Activated CD4-positive, alpha-beta T cell treated with anti-CD3 and anti-CD28 coated beads, Interleukin-2, amount 10 ng/mL, durations not matched to agents 24 days and 14 days (primary cell): ENCODE results near the gene TCHHL1. TPM values are rescaled to one million over a fixed set of nuclear protein-coding genes. Genes with fewer than 3 reads are reported as not detected.

Experiments used
- DNase-seq: peaks from one replicate; pipeline ENCODE4 v3.0.0; 2022
- H3K27ac Mint-ChIP-seq: one replicate; pipeline ENCODE4 v1.8.0; 2022; ENCODE audit warnings: mild to moderate bottlenecking, mixed read lengths
- H3K27me3 Mint-ChIP-seq: one replicate; pipeline ENCODE4 v1.8.0; 2022; ENCODE audit warnings: mixed read lengths
- H3K36me3 Mint-ChIP-seq: one replicate; pipeline ENCODE4 v1.8.0; 2022; ENCODE audit warnings: low read depth, mild to moderate bottlenecking, mixed read lengths
- H3K4me1 Mint-ChIP-seq: one replicate; pipeline ENCODE4 v1.8.0; 2021; ENCODE audit warnings: mixed read lengths
- H3K4me3 Mint-ChIP-seq: one replicate; pipeline ENCODE4 v1.8.0; 2022; ENCODE audit warnings: mild to moderate bottlenecking, moderate library complexity, mixed read lengths
- H3K9me3 Mint-ChIP-seq: one replicate; pipeline ENCODE4 v1.8.0; 2021; ENCODE audit warnings: mixed read lengths
- intact Hi-C: fragments of 100-400 bp; cut with micrococcal nuclease; formaldehyde crosslinking; loops from one replicate; pipeline ENCODE4 v1.15.1; 2023
- total RNA-seq: library from RNA; stranded (reverse); gene quantifications from 2 replicates; pipeline ENCODE4 v1.2.3, GENCODE V29; 2022

Gene TCHHL1
- not detected in 2 replicates for total RNA-seq

DNA sequence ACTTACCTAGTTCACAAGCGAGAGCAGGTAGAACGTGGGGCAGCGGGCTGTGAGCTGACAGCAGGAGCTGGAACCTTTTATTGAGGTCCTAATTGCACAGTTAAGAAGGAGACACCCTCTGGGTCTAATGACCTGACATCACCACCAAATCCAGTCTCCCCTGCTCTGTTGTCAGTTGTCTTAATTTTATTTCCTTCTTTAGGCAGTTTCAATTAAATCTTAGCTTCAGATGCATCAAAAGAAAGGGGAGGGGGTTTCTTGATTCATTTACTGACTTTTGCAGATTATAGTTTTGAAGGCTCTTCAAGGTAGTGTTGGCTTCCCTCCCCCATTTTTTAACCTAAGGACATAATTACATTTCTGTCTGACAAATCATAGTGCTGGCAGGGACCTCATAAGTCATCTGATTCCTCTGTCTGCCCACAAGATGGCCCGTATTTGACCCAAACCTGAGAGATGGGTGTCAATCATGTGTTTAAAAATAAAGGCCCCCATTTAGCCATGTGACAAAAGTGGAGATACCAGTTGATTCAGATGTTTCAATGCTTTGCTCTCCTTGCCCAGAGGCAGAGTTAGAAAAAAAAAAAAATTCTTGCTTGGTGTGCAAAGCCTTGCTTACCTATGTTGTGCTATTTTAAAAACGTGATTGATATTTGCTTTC lies at the start of gene TCHHL1:
Gene TCHHL1, minus strand, starts transcription at position 51 of the 661 bp plus-strand sequence. CDS start 921 bp downstream, outside the sequence.
- H3K27ac Mint-ChIP-seq = no peak within 1 kb of the TSS
- no peak within 1 kb of the TSS for H3K4me3 Mint-ChIP-seq
- no peak for DNase-seq
- H3K4me1 Mint-ChIP-seq = no peaks in the 10 kb centered on the region
- H3K27me3 Mint-ChIP-seq = peaks cover 34% of the 10 kb centered on the region
- no peaks in the 10 kb centered on the region for H3K36me3 Mint-ChIP-seq
- intact Hi-C loops = no loop called here
- peaks cover 3% of the 10 kb centered on the region for H3K9me3 Mint-ChIP-seq

DNA sequence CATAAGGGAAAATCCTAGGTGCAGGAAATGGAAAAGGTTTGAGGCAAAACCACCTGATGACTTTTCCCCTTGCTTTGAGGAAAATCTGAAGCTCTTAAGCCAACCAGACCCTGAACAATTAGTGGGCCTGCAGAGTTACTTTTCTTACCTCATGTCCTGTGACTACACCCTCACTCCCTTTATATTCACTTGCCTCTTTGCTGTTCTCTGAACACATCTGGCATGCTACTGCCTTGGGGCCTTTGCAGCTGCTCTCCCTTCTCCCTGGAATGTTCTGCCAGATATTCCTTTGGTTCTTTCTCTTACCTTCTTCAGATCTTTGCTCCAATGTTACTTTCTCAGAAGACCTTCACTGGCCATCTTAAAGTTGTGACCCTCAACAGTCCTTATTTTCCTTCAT lies 48.4 kb upstream of the TCHHL1 start:
- peaks cover 58% of the 10 kb centered on the region for H3K27me3 Mint-ChIP-seq
- no peak overlapping the region for H3K27ac Mint-ChIP-seq
- DNase-seq = no peak
- H3K4me1 Mint-ChIP-seq = no peaks in the 10 kb centered on the region
- no peaks in the 10 kb centered on the region for H3K36me3 Mint-ChIP-seq
- H3K4me3 Mint-ChIP-seq = no peak overlapping the region
- no peaks in the 10 kb centered on the region for H3K9me3 Mint-ChIP-seq
- intact Hi-C loops = no loop called here

DNA sequence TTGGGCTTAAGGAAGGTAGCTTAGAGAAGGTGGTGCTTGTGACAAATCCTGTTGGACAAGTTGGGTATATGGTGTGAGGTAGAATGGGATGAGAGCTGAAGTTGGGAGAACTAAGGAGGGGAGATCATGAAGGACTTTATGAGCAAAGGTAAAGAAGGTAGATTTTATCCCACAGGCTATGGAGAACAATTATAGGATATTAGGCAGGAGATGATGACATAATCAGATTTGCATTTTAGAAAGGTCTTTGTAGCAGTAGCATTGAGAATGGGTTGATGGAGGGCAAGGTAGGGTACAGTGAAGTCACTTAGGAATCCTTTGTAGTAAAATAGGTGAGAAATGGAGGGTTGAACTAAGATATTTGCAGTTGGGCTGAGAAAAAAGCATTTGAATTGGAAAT lies 41.3 kb upstream of the TCHHL1 start:
- Mint-ChIP-seq H3K27ac (no peak overlapping the region), H3K27me3 (peaks cover 58% of the 10 kb centered on the region), H3K4me1 (no peaks in the 10 kb centered on the region), H3K9me3 (no peaks in the 10 kb centered on the region), H3K4me3 (no peak overlapping the region), H3K36me3 (no peaks in the 10 kb centered on the region)
- DNase-seq = no peak
- intact Hi-C loops = no loop called here

DNA sequence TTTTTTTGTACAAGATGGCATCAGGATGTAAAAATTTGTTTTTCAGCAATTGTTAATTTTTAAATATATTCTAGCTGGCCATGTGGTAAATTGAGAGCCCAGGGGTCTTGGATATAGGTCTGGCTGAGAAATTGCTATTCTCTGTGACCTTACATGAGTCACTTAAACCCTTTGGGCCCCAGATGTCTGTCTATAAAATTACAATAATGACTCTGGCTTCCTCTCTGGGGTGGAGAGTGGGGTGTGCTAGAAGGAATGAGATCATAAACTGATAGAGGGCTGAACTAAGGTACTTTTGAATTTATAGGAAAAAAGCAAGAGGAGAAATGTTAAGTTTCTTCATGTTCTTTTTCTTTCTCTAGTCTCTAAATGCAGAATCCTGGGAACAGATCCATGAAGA lies 38.8 kb upstream of the TCHHL1 start:
- no peak overlapping the region for H3K4me3 Mint-ChIP-seq
- no peaks in the 10 kb centered on the region for H3K9me3 Mint-ChIP-seq
- no peaks in the 10 kb centered on the region for H3K36me3 Mint-ChIP-seq
- no peaks in the 10 kb centered on the region for H3K4me1 Mint-ChIP-seq
- no peak overlapping the region for H3K27ac Mint-ChIP-seq
- intact Hi-C loops = no loop called here
- DNase-seq = no peak
- peaks cover 48% of the 10 kb centered on the region for H3K27me3 Mint-ChIP-seq

DNA sequence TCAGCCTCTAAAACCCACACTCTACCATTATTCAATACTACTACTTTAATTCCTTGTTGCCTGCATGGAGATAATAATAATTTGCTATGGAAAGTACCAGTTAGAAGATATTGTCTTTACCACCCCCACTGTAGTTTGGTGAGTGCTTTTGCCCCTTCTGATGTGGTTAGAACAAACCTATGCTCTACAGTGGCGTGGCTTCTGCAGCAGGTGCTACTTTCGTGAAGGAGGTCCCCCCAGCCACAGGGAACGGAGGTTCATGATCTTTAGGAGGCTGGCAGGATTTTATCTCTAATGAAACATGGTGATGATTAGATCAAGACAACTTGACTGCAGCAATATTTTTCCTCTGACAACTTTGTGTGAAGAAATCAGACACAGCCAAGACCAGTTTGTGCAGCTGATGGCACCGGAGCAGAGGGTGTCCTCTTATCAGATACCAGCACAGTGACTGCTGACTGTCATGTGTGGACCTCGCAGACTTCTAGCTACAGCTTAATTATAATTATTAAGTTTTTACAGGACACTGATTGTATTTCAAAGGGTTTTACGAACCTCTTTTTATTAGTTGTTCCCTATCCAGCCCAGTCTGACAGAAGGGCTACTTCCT lies 37.1 kb upstream of the TCHHL1 start:
- Mint-ChIP-seq H3K4me1 (no peaks in the 10 kb centered on the region), H3K27me3 (peaks cover 56% of the 10 kb centered on the region), H3K9me3 (no peaks in the 10 kb centered on the region), H3K27ac (no peak overlapping the region), H3K36me3 (no peaks in the 10 kb centered on the region), H3K4me3 (no peak overlapping the region)
- intact Hi-C loops = no loop called here
- no peak for DNase-seq

DNA sequence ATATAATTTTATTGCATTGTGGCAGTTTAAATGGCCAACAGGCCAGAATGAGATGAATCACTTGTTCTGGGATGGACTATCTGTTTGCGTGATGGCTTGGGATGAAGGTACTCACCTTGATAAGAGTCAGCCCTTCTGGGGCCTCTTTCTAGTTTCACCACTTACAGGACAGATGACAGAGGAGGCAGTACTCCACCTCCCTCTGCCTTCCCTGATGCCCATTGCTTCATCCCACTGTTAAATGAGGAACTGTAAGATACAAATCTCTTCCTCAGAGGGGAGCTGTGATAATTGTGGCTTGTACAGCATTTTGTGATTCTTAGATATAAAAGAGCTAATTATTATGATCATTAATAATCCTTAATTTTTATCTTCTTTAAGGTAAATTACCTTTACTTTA lies 30.1 kb upstream of the TCHHL1 start:
- Mint-ChIP-seq H3K27me3 (peaks cover 45% of the 10 kb centered on the region), H3K27ac (no peak overlapping the region), H3K4me3 (no peak overlapping the region), H3K9me3 (no peaks in the 10 kb centered on the region), H3K36me3 (no peaks in the 10 kb centered on the region), H3K4me1 (no peaks in the 10 kb centered on the region)
- DNase-seq = no peak
- intact Hi-C loops = no loop called here

DNA sequence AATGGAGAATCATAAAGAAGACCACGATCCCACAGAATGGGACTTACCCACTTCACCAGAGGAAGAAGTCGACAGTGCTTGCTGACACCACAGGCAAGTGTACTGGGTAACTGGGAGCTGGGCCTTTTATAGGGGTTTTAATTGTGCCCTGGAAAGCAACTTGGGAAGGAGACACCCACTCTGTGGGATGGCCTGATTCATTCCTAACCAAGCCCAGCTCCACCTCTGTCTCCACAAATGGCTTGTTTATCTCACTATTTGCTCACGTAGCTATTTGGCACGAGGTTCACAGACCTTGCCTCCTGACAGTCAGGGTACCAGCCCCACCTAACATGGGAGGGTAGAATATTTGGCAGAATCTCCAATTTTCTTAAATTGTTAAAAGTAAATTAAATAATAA lies 26.5 kb upstream of the TCHHL1 start, which contains the start of gene TCHH:
Gene TCHH, minus strand, starts transcription at position 101 of the 400 bp plus-strand sequence. CDS start 1,364 bp downstream, outside the sequence.
- Mint-ChIP-seq H3K36me3 (no peaks in the 10 kb centered on the region), H3K27ac (no peak within 1 kb of the TSS), H3K27me3 (peaks cover 32% of the 10 kb centered on the region), H3K4me1 (no peaks in the 10 kb centered on the region), H3K4me3 (no peak within 1 kb of the TSS), H3K9me3 (no peaks in the 10 kb centered on the region)
- intact Hi-C loops = no loop called here
- DNase-seq = no peak

DNA sequence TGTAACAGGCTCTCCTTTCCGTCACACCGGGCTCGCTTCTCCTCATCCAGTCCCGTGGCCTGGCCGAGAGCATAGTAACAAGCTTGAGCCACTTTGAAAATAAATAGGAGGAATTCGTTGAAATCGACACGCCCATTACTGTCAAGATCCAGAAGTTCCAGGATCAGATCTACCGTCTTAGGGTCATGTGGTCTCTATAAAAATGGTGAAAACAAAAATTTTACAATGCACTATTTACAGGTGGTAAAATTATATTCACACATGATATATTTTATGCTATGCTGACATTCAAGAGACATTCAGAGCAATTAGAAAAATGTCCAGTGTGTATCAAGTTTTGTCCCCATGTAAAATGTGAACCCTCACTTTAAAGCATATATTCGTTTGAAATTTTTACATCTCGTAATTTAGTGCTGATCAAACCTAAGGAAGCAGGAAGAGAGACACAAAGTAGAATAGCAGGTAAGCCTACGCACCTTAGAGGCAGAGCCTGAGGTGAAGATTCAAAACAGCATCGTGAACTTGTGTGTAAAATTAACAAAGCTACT lies 24.1 kb upstream of the TCHHL1 start:
- Mint-ChIP-seq H3K27me3 (peaks cover 19% of the 10 kb centered on the region), H3K27ac (no peak overlapping the region), H3K36me3 (peaks cover 6% of the 10 kb centered on the region), H3K4me3 (no peak overlapping the region), H3K4me1 (no peaks in the 10 kb centered on the region), H3K9me3 (peaks cover 5% of the 10 kb centered on the region)
- intact Hi-C loops = no loop called here
- DNase-seq = no peak

DNA sequence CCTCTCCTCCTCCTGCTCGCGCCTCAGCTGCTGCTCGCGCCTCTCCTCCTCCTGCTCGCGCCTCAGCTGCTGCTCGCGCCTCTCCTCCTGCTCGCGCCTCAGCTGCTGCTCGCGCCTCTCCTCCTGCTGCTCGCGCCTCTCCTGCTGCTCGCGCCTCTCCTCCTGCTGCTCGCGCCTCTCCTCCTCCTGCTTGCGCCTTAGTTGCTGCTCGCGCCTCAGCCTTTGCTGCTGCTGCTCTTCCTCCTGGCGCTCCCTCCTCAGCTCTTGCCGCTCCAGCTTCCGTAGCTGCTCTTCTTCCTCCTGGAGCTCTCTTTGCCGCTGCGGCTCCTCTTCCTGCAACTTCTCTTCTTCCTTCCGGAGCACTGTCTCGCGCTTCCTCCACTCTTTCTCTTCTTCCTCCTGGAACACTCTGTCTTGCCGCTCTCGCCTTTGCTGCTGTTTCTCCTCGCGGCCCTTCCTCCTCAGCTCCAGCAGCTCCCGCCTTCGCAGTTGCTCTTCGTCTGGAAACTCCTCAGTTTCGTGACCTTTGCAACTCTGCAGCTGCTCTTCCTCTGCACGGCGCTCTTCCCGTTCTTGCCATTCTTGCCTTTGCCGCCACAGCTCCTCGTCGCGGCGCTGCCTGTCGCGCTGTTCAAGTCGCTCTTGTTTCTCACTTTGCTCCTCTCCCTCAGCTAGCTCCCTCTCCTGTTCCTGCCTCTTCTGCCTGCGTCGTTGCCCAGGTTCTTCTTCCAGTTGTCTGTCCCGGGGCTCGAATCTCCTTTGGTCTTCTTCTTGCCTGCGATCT lies 23.4 kb upstream of the TCHHL1 start:
- H3K36me3 Mint-ChIP-seq = peaks cover 8% of the 10 kb centered on the region
- peak; percentile 67 for DNase-seq
- H3K27ac Mint-ChIP-seq = no peak overlapping the region
- intact Hi-C loops = no loop called here
- H3K4me3 Mint-ChIP-seq = no peak overlapping the region
- H3K9me3 Mint-ChIP-seq = peaks cover 10% of the 10 kb centered on the region
- H3K27me3 Mint-ChIP-seq = peaks cover 16% of the 10 kb centered on the region
- H3K4me1 Mint-ChIP-seq = no peaks in the 10 kb centered on the region

DNA sequence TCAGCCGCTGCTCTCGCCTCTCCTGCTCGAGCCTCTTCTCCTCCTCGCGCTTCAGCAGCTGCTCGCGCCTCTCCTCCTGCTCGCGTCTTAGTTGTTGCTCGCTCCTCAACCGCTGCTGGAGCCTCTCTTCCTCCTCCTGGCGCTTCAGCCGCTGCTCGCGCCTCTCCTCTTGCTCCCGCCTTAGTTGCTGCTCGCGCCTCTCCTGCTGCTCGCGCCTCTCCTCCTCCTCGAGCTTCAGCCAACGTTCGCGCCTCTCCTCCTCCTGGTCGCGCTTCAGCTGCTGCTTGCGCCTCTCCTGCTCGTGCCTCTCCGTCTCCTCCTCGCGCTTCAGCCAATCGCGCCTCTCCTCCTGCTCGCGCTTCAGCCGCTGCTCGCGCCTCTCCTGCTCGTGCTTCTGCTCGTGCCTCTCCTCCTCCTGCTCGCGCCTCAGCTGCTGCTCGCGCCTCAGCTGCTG lies 22.7 kb upstream of the TCHHL1 start:
- no peaks in the 10 kb centered on the region for H3K4me1 Mint-ChIP-seq
- intact Hi-C loops = loop anchor here (2.0 kb wide), 1 partner anchor 77 kb away; no protein-coding TSS in a partner anchor
- peak; percentile 74 for DNase-seq

DNA sequence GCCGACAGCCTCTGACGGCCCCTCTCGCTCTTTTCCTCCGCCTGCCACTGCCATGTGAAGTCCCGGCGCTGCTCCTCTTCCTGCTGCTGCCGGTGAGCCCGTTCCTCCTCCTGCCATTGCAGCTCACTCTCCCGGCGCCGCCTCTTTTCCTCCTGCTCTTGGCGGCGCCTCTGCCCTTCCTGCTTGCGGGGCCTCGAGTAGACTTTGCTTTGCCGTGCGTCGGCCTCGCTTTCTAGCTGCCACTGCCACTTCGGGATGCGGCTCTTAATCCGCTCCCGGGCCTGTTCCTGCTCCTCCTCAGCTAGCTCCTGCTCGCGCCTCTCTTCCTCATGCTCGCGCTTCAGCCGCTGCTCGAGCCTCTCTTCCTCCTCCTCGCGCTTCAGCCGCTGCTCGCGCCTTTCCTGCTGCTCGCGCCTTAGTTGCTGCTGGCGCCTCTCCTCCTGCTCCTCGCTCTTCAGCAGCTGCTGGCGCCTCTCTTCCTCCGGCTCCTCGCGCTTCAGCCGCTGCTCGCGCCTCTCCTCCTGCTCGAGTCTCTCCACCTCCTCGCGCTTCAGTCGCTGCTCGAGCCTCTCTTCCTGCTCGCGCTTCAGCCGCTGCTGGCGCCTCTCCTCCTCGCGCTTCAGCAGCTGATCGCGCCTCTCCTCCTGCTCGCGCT lies 22.1 kb upstream of the TCHHL1 start:
- intact Hi-C loops = loop anchor here (1.0 to 2.0 kb wide), 2 partner anchors 59 to 78 kb away; no protein-coding TSS in a partner anchor
- Mint-ChIP-seq H3K9me3 (peaks cover 14% of the 10 kb centered on the region), H3K27ac (no peak overlapping the region), H3K36me3 (peaks cover 9% of the 10 kb centered on the region), H3K4me3 (no peak overlapping the region), H3K4me1 (no peaks in the 10 kb centered on the region), H3K27me3 (peaks cover 9% of the 10 kb centered on the region)
- peak; percentile 81 for DNase-seq

More for the DNA sequence above, 22.7 kb upstream of the TCHHL1 start:
- no peak overlapping the region for H3K27ac Mint-ChIP-seq
- H3K4me3 Mint-ChIP-seq = no peak overlapping the region
- H3K36me3 Mint-ChIP-seq = peaks cover 9% of the 10 kb centered on the region
- H3K27me3 Mint-ChIP-seq = peaks cover 9% of the 10 kb centered on the region
- peaks cover 14% of the 10 kb centered on the region for H3K9me3 Mint-ChIP-seq

DNA sequence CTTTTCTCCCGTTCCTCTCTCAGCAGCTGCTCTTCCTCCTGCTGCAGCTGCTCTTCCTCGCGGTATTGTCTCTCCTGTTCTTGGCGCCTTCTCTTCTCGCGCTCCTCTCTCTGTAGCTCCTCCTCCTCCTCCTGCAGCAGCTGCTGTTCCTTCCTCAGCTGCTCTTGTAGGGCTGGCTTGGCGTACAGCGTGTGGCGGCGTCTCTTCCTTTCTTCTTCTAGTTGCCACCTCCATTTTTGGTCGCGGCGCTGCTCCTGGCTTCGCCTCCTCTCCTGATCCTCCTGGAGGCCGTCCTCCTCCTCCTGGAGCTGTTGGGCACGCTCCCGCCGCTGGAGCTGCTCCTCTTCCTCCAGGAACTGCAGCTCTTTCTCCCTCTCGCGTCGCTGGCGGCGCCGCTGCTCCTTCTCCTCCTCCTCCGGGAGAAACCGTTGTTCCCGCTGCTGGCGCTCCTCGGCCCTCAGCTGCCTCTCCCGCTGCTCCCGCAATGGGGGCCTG lies 21.5 kb upstream of the TCHHL1 start:
- H3K4me3 Mint-ChIP-seq = no peak overlapping the region
- H3K36me3 Mint-ChIP-seq = peaks cover 9% of the 10 kb centered on the region
- peaks cover 14% of the 10 kb centered on the region for H3K9me3 Mint-ChIP-seq
- intact Hi-C loops = loop anchor here (1.0 to 2.0 kb wide), 2 partner anchors 58 to 78 kb away; no protein-coding TSS in a partner anchor
- peak; percentile 76 for DNase-seq
- H3K27me3 Mint-ChIP-seq = peaks cover 9% of the 10 kb centered on the region
- no peak overlapping the region for H3K27ac Mint-ChIP-seq
- no peaks in the 10 kb centered on the region for H3K4me1 Mint-ChIP-seq

DNA sequence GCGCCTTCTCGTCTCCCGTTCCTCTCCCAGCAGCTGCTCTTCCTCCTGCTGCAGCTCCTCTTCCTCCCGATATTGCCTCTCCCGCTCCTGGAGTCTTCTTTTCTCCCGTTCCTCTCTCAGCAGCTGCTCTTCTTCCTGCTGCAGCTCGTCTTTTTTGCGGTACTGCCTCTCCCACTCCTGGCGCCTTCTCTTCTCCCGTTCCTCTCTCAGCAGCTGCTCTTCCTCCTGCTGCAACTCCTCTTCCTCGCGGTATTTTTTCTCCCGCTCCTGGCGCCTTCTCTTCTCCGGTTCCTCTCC lies 21.1 kb upstream of the TCHHL1 start:
- no peak for DNase-seq
- Mint-ChIP-seq H3K27ac (no peak overlapping the region), H3K9me3 (peaks cover 14% of the 10 kb centered on the region), H3K4me3 (no peak overlapping the region), H3K27me3 (peaks cover 14% of the 10 kb centered on the region), H3K36me3 (peaks cover 9% of the 10 kb centered on the region), H3K4me1 (no peaks in the 10 kb centered on the region)
- intact Hi-C loops = loop anchor here (1.0 to 2.0 kb wide), 2 partner anchors 58 to 79 kb away; no protein-coding TSS in a partner anchor
